NK-92 (cell line): ENCODE data around the gene ZSCAN31.
"Not testable (repeated sequence)": the region's sequence is repeated elsewhere in the genome, so short reads cannot be mapped to it uniquely, and the experiment has no call there.

Source experiments
- DNase-seq: peaks from one replicate; lab custom pipeline; 2025; ENCODE audit not compliant: unreplicated experiment; lab: John Stamatoyannopoulos, UW

The ZSCAN31 gene

GRCh38 chr6:28335564-28336283, at the start of gene ZSCAN31:
TSS of gene ZSCAN31 (minus strand) at chr6:28336148. CDS start at chr6:28329683, 6,465 bp downstream.
- DNase-seq: peak; percentile 14

DNA sequence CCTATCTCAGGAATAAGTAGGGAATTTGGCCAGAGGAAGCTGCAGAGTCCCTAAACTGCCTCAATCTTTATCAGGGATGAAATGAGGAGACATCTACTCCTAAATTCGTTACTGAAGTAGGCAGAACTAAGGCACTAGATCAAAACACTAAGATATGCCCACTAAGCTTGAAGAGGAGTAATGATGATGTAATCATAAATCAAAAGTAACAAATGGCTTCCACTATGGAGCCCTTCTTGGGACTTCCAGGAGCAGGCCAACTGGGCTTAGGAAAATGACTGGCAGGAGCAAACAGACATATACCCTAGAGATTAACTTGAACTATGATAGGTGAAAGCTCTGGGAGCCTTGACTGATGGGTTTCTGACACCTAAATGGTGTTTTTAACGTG, 48.2 kb upstream of the ZSCAN31 start:
- no peak for DNase-seq

- no peak for DNase-seq
Observed at GRCh38 chr6:28383235-28384142, 47.5 kb upstream of the ZSCAN31 start.

GRCh38 chr6:28380381-28380780, 44.4 kb upstream of the ZSCAN31 start:
- no peak for DNase-seq

DNA sequence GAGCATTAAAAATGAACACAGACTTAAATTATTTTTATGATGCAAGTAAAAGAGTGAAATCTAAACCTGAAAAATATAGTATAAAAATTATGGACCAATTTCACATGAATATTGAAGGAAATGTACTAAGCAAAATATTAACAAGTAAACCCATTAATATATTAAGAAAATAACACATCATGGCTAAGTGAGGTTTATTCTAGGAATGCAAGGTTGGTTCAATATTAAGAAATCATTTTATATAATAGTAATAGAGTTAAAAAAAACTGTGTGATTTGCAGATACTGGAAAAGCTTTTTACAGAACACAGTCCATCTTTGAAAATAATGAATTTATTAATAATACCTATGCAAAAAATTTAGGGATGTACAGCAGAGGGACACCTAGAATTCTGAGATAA, 42.7 kb upstream of the ZSCAN31 start:
- DNase-seq: no peak

GRCh38 chr6:28377879-28378278, 41.9 kb upstream of the ZSCAN31 start:
- no peak for DNase-seq

DNA sequence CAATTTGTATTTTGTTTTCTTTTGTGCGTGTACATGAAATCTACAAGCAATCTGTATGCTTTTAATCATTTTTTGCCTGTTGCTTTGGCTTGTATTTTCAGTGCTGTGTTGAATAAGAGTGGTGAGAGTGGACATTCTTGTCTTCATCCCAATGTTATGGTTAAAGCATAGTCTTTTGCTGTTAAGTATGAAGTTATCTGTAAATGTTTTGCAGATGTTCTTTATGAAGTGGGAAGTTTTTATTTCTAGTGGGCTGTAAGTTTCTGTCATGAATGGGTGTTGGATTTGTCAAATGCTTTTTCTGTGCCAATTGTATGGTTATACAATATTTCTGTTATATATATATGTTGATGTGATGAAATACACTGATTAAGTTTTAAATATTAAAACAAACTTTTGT, 38.0 kb upstream of the ZSCAN31 start:
- DNase-seq: no peak

DNA sequence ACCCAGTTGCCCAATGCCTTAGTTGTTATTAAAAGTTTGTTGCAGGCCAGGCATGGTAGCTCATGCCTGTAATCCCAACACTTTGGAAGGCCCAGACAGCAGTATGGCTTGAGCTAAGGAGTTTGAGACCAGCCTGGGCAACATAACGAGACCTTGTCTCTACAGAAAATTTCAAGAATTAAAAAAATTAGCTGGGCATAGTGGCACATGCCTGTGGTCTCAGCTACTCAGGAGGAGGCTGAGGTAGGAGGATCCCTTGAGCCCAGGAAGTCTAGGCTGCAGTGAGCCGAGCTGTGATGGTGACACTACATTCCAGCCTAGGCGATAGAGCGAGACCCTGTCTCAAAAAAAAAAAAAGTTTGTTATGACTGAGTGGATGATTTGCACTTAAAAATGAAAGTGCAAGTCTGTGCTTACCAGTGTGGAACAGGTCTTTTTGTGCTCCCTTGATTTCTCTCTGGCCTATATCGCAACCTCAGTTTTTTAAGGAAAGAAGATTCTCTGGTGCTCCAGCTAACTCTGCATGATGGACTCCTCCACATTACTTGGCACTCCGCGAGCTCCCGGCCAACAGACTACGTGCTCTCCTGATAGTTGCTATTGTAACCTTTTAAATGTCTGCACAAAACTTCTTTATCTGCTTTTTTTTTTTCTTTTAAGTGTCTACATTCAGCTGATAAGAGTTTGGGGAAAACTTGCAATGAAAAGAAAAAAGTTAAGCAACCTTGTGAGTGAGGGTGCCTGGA, 35.9 kb upstream of the ZSCAN31 start:
- DNase-seq: no peak

DNA sequence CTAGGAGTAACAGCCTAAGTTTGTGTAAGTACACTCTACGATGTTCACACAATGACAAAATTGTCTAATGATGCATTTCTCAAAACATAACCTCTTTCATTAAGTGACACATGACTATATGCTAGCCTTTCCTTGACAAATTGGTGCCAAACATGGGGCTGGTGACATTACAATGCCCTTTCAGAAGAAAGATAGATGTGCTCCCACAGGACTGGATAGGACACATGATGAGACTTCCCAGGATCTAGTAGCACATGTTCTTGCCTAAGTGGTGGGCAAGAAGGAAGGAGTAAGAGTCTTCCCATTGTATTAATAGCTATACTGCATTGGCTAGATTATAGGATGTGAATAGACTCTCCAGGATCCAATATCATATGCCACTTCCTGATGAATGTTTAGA, 35.3 kb upstream of the ZSCAN31 start:
- DNase-seq: no peak

DNA sequence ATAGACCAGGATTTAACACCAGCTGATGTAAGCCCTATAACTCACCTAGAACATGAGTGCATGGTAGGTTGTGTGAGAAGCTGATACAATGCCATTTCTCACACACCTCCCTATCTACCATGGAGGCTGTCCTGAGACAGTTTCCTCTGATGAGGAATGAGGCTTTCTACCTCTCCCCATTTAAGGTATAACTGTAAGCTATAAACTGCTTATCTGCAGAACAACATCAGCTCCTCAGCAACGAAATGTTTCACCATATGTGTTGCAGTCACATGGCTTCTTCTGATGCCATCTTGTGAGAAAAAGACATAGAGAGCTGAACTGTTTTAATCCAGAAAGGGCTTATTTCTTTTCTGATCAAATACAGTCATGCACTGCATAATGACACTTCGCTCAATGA, 34.5 kb upstream of the ZSCAN31 start:
- no peak for DNase-seq

- no peak for DNase-seq
Observed at GRCh38 chr6:28369463-28369862, 33.5 kb upstream of the ZSCAN31 start.

DNA sequence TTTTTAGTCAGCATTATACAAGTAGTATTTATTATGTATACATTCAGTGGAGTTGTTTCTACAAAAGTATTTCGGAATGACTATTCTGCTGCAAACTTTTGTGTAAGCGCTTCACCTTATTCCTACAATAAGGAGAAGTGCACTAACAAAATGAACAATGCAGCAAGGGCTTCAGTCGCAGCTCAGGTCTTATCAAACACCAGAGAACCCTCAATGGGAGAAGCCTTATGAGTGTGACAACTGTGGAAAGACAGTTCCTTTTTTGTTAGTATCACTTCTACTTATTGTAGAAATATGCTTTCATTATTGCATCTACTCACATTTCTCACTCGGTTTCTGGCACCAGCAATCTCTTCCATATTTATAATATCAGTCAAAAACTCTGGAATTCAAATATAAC, 32.6 kb upstream of the ZSCAN31 start:
- no peak for DNase-seq

DNA sequence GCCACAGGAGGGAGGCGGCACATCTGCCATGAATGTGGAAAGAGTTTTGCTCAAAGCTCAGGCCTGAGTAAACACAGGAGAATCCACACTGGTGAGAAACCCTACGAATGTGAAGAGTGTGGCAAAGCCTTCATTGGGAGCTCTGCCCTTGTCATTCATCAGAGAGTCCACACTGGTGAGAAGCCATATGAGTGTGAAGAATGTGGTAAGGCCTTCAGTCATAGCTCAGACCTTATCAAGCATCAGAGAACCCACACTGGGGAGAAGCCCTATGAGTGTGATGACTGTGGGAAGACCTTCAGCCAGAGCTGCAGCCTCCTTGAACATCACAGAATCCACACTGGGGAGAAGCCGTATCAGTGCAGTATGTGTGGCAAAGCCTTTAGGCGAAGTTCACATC, 29.6 kb upstream of the ZSCAN31 start:
- DNase-seq: not testable (repeated sequence)

- no peak for DNase-seq
Observed at GRCh38 chr6:28360961-28361360, 25.0 kb upstream of the ZSCAN31 start.

- DNase-seq: not testable (repeated sequence)
Observed at GRCh38 chr6:28359562-28359961, 23.6 kb upstream of the ZSCAN31 start.

DNA sequence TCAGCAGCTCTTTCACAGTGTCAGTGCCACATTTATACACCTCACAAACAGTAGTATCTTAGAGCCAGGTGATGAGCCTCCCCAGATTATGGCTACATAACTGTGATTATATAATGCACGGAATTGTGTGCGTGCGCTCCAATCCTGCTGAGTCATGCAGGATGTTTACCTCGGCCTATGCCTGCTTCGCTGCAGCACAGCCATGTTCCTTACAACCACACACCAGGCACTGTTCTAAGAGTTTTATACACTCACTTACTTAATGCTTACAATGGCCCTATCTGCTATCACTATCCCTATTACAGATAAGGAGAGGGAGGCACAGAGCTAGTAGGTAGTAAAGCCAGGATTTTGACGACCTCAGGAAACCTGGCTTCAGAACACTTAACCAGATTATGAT, 21.1 kb upstream of the ZSCAN31 start:
- no peak for DNase-seq

- no peak for DNase-seq
Observed at GRCh38 chr6:28356666-28357020, 20.7 kb upstream of the ZSCAN31 start.

DNA sequence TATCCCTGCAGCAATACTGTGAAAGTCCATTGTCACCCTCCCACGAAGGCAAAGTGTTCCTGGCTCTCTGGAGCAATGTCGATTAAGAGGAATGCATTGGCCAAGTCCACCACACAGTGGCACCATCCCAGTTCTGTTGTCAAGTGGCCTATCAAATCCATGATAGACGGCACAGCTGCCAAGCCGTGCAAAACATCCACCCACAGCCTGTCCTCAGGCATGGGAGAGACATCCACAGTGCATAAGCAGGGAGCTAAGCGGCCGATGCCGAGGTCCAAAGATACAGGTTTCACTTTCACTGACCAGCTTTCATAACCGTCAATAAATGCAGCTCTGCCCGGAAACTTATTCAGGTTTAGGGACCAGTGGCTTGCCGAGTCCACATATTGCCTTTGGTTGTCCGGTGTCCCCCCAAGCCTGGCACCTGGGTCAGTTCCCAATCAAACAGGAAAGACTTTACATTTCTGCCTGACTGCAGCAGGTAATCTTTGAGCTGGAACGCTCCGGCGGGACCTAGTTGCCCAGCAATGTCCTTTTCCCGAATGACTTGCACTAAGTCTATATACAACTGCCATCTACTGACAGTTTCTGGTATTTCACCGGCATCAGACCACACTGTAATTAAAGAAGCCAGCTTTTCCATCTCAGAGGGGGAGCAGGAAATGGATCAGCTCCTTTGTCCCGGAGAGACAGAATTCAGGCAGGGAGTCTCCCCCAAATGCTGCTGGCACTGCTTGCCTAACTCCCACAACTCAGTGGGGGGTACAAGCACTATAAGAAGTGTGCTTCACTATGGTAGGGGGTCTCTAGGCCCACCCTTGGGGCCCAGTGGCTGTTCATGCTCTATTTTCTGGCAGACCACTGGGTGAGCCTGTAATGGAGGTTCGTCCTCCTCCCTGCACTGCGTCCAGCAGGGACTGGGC, 20.1 kb upstream of the ZSCAN31 start:
- no peak for DNase-seq

DNA sequence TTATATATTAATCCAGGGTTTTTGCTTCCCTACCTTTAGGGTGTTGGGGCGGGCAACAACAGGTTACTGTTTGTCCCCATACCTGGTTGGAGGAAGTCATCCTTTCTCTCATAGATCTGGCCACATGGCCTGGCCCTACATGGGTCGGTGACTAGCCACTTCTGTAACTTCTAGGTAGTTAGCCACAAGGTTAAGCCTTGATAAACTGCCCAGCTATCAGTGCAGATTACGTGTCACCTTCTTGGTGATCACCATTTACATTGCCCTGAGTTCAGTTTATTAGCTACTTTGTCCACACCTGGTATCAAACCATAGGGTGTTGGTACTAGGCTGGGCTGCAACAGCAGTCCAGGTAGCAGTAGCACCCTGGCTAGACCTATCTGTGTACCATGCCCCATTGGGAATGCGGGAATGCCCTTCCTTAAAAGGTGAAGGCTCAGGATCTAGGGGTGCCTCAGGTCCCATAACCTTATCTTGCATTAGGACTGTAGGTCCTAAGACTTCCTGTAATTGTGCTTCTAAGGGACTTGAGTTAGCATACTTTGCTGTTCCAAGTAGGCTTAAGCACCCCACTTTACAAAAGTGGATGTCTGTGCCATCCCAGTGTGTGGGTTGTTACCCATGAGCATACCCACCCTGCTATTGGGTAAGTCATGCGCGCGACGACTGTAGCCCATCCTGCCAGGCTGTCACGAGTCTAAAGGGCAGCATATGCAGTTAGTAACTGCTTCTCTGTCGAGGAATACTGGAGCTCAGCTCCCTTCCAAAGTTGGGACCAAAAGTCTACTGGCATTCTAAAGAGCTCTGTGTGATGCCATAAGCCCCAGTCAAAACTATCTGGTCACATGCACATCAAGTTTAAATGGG, 19.0 kb upstream of the ZSCAN31 start:
- no peak for DNase-seq
